Measurements from ENCODE around the gene PRDM10.
"Not testable (repeated sequence)": the region's sequence is repeated elsewhere in the genome, so short reads cannot be mapped to it uniquely, and the experiment has no call there.

Gene PRDM10

DNA sequence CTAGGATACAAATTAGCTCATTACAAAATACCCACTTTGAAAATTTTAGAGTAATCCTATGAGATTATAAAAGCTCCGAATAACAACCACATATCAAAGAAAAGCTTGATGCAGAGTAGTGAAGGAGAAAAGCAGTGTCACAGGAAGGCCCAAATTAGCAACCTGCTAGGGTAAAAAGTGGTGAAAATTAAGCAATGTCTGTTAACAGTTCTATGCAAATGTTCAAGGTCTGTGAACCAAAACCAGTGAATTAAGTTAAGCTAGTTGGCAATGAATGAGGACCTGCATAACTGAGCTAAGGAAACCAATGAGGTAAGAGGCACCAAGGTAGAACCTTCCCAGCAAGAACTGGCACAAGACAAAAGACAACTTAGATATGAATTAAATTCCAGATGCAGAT lies 29.6 kb downstream of the PRDM10 start:
- Histone ChIP-seq H3K9me3 (ENCODE audit: low read length) (no peaks in the 10 kb centered on the region), H3K4me1 (ENCODE audit: insufficient read depth, low read length, severe bottlenecking) (peaks cover 75% of the 10 kb centered on the region), H3F3A (ENCODE audit: insufficient read depth, low read length) (peaks cover 5% of the 10 kb centered on the region; the same call in 1 of the 2 replicates), H3K4me2 (ENCODE audit: low read length) (peak overlapping the region; percentile 73), H3K9me2 (ENCODE audit: low read depth, low read length) (no peaks in the 10 kb centered on the region), H3K79me2 (ENCODE audit: insufficient read depth, low read length) (no peaks in the 10 kb centered on the region), H3K36me3 (ENCODE audit: insufficient read depth, low read length) (no peaks in the 10 kb centered on the region), H3K27me3 (ENCODE audit: insufficient read depth, low read length) (no peaks in the 10 kb centered on the region), H3K4me3 (ENCODE audit: low read depth, low read length, poor library complexity, severe bottlenecking) (peak overlapping the region; percentile 50), H3K9ac (ENCODE audit: low read length) (peak overlapping the region; percentile 78), H2AFZ (ENCODE audit: low read length) (no peak overlapping the region), H3K27ac (ENCODE audit: low read depth, low read length, poor library complexity, severe bottlenecking) (peak overlapping the region; percentile 99), H4K20me1 (ENCODE audit: insufficient read depth, low read length) (no peaks in the 10 kb centered on the region)
- TF ChIP-seq EZH2 (IDR thresholded peaks at IDR 0.05; ENCODE audit: borderline replicate concordance, low read length): no peak
- TF ChIP-seq, protein P1, sequence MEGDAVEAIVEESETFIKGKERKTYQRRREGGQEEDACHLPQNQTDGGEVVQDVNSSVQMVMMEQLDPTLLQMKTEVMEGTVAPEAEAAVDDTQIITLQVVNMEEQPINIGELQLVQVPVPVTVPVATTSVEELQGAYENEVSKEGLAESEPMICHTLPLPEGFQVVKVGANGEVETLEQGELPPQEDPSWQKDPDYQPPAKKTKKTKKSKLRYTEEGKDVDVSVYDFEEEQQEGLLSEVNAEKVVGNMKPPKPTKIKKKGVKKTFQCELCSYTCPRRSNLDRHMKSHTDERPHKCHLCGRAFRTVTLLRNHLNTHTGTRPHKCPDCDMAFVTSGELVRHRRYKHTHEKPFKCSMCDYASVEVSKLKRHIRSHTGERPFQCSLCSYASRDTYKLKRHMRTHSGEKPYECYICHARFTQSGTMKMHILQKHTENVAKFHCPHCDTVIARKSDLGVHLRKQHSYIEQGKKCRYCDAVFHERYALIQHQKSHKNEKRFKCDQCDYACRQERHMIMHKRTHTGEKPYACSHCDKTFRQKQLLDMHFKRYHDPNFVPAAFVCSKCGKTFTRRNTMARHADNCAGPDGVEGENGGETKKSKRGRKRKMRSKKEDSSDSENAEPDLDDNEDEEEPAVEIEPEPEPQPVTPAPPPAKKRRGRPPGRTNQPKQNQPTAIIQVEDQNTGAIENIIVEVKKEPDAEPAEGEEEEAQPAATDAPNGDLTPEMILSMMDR (IDR thresholded peaks at IDR 0.05; ENCODE audit: low read length): no peak

DNA sequence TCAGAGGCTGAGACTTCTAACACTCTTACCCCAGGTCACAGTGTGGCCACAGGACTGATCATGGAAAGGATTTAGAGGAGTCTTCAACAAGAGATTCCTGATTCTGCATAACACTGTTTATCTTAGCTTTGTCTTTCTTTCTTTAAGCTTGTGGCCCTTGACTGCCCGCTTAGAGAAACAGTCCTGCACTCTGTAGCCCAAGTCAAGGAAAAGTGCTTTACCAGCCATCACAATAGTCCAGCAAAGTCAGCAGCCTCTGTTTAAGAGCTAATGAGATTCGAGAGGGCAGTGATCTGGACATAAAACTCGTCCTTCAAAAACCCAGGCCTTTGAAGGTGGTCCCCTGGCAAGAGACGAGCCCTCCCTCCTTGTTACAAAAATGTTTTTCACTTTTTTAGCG lies 30.0 kb downstream of the PRDM10 start:
- H2AFZ ChIP-seq (ENCODE audit: low read length): no peak overlapping the region
- no peaks in the 10 kb centered on the region for H3K9me2 ChIP-seq (ENCODE audit: low read depth, low read length)
- peak overlapping the region; percentile 99 for H3K27ac ChIP-seq (ENCODE audit: low read depth, low read length, poor library complexity, severe bottlenecking)
- no peaks in the 10 kb centered on the region for H3K79me2 ChIP-seq (ENCODE audit: insufficient read depth, low read length)
- no peaks in the 10 kb centered on the region for H4K20me1 ChIP-seq (ENCODE audit: insufficient read depth, low read length)
- peak overlapping the region; percentile 50 for H3K4me3 ChIP-seq (ENCODE audit: low read depth, low read length, poor library complexity, severe bottlenecking)
- peak overlapping the region; percentile 78 for H3K9ac ChIP-seq (ENCODE audit: low read length)
- peak overlapping the region; percentile 73 for H3K4me2 ChIP-seq (ENCODE audit: low read length)
- no peaks in the 10 kb centered on the region for H3K36me3 ChIP-seq (ENCODE audit: insufficient read depth, low read length)
- TF ChIP-seq, protein P1 (IDR thresholded peaks at IDR 0.05; ENCODE audit: low read length): no peak
- TF ChIP-seq EZH2 (IDR thresholded peaks at IDR 0.05; ENCODE audit: borderline replicate concordance, low read length): no peak
- peaks cover 80% of the 10 kb centered on the region for H3K4me1 ChIP-seq (ENCODE audit: insufficient read depth, low read length, severe bottlenecking)
- H3F3A ChIP-seq (ENCODE audit: insufficient read depth, low read length): peaks cover 5% of the 10 kb centered on the region; the same call in 1 of the 2 replicates
- no peaks in the 10 kb centered on the region for H3K27me3 ChIP-seq (ENCODE audit: insufficient read depth, low read length)
- no peaks in the 10 kb centered on the region for H3K9me3 ChIP-seq (ENCODE audit: low read length)

DNA sequence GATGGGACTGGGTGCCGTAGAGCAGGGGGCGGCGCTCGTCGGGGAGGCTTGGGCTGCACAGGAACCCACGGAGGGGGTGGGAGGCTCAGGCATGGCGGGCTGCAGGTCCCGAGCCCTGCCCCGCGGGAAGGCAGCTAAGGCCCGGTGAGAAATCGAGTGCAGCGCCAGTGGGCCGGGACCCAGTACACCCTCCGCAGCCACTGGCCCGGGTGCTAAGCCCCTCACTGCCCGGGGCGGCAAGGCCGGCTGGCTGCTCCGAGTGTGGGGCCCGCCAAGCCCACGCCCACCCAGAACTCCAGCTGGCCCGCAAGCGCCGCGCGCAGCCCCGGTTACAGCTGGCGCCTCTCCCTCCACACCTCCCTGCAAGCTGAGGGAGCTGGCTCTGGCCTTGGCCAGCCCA lies 30.8 kb downstream of the PRDM10 start:
- not testable (repeated sequence) for H3K79me2 ChIP-seq (ENCODE audit: insufficient read depth, low read length); H3K9me3 ChIP-seq (ENCODE audit: low read length); H2AFZ ChIP-seq (ENCODE audit: low read length); H3K27me3 ChIP-seq (ENCODE audit: insufficient read depth, low read length); H3K9me2 ChIP-seq (ENCODE audit: low read depth, low read length); H4K20me1 ChIP-seq (ENCODE audit: insufficient read depth, low read length); H3F3A ChIP-seq (ENCODE audit: insufficient read depth, low read length); H3K36me3 ChIP-seq (ENCODE audit: insufficient read depth, low read length)
- Histone ChIP-seq H3K9ac (ENCODE audit: low read length) (peak overlapping the region; percentile 78), H3K4me1 (ENCODE audit: insufficient read depth, low read length, severe bottlenecking) (peaks cover 81% of the 10 kb centered on the region), H3K4me2 (ENCODE audit: low read length) (peak overlapping the region; percentile 73), H3K27ac (ENCODE audit: low read depth, low read length, poor library complexity, severe bottlenecking) (peak overlapping the region; percentile 99), H3K4me3 (ENCODE audit: low read depth, low read length, poor library complexity, severe bottlenecking) (peak overlapping the region; percentile 50)

DNA sequence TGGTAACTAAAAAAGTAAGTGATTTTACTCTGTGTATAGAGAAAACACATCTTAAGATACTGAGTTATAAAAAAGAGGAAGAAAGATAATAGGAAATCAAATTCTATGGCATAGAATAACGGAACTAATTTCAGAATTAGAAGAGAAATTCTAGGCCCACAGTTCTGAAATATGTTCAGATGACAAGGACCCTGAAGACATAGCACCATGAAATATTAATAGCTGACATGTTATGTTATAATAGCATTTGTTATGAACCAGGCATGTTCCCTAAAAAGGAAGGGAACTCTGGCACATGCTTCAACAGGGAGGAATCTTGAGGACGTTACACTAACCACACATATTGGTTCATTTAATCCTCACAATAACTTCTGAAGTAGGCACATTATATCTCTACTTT lies 32.7 kb downstream of the PRDM10 start:
- Histone ChIP-seq H2AFZ (ENCODE audit: low read length) (no peak overlapping the region), H4K20me1 (ENCODE audit: insufficient read depth, low read length) (no peaks in the 10 kb centered on the region), H3K4me2 (ENCODE audit: low read length) (no peak overlapping the region), H3K27me3 (ENCODE audit: insufficient read depth, low read length) (no peaks in the 10 kb centered on the region), H3K9me2 (ENCODE audit: low read depth, low read length) (no peaks in the 10 kb centered on the region), H3K9ac (ENCODE audit: low read length) (no peak overlapping the region), H3K4me1 (ENCODE audit: insufficient read depth, low read length, severe bottlenecking) (peaks cover 87% of the 10 kb centered on the region), H3K36me3 (ENCODE audit: insufficient read depth, low read length) (no peaks in the 10 kb centered on the region), H3K27ac (ENCODE audit: low read depth, low read length, poor library complexity, severe bottlenecking) (peak overlapping the region; percentile 94), H3K79me2 (ENCODE audit: insufficient read depth, low read length) (no peaks in the 10 kb centered on the region), H3K4me3 (ENCODE audit: low read depth, low read length, poor library complexity, severe bottlenecking) (no peak overlapping the region), H3K9me3 (ENCODE audit: low read length) (no peaks in the 10 kb centered on the region), H3F3A (ENCODE audit: insufficient read depth, low read length) (peaks cover 5% of the 10 kb centered on the region; the same call in 1 of the 2 replicates)
- no peak for TF ChIP-seq EZH2 (IDR thresholded peaks at IDR 0.05; ENCODE audit: borderline replicate concordance, low read length)
- TF ChIP-seq, protein P1 (IDR thresholded peaks at IDR 0.05; ENCODE audit: low read length): no peak

Data from OCI-LY1 (cell line).